MCF 10A (cell line): ENCODE results near the gene RPUSD3. TPM values are rescaled to one million over a fixed set of nuclear protein-coding genes. Genes with fewer than 3 reads are reported as not detected.

Experiments used
- Bru-seq: library from RNA; stranded (reverse); fragments of 400-500 nt; gene quantifications from one replicate; lab custom pipeline; 2021; lab: Mats Ljungman, UMichigan
- BruChase-seq, 2 experiments: library from RNA; stranded (reverse); fragments of 400-500 nt; gene quantifications; one replicate each; lab custom pipeline; 2021; lab: Mats Ljungman, UMichigan
- BruUV-seq: library from RNA; stranded (reverse); fragments of 400-500 nt; replicated peaks from 2 replicates; lab custom pipeline; 2021; lab: Mats Ljungman, UMichigan
- CTCF ChIA-PET: fragments of 300-600 bp; sonication (Branson Sonifier 250); formaldehyde crosslinking; extraction: SDS; loops from one replicate; lab custom pipeline; 2021; ENCODE audit warnings: antibody characterized with exemption, inconsistent platforms; lab: Yijun Ruan, JAX
- POLR2A ChIA-PET: fragments of 300-600, 350-650 bp; sonication (Branson Sonifier 250); formaldehyde crosslinking; extraction: SDS; loops from one replicate; lab custom pipeline; 2020; ENCODE audit warnings: antibody characterized with exemption, inconsistent platforms; lab: Yijun Ruan, JAX
- DNase-seq: peaks from one replicate; pipeline ENCODE4 v3.0.0-alpha.2; 2018; ENCODE audit not compliant: unreplicated experiment
- H3K27ac Mint-ChIP-seq: one replicate; pipeline ENCODE4 v1.8.0; 2022; ENCODE audit warnings: mild to moderate bottlenecking, low read depth, mixed read lengths; ENCODE audit not compliant: unreplicated experiment
- H3K27me3 Mint-ChIP-seq: one replicate; pipeline ENCODE4 v1.8.0; 2022; ENCODE audit warnings: mixed read lengths; ENCODE audit not compliant: insufficient read depth, unreplicated experiment
- H3K36me3 Mint-ChIP-seq: one replicate; pipeline ENCODE4 v1.8.0; 2022; ENCODE audit warnings: mild to moderate bottlenecking, moderate library complexity, mixed read lengths; ENCODE audit not compliant: insufficient read depth, unreplicated experiment
- H3K4me1 Mint-ChIP-seq: one replicate; pipeline ENCODE4 v1.8.0; 2022; ENCODE audit warnings: mixed read lengths; ENCODE audit not compliant: insufficient read depth, unreplicated experiment
- H3K4me3 Mint-ChIP-seq: one replicate; pipeline ENCODE4 v1.8.0; 2022; ENCODE audit warnings: mild to moderate bottlenecking, moderate library complexity, mixed read lengths; ENCODE audit not compliant: unreplicated experiment
- H3K9me3 Mint-ChIP-seq: one replicate; pipeline ENCODE4 v1.8.0; 2022; ENCODE audit warnings: mixed read lengths; ENCODE audit not compliant: unreplicated experiment
- CTCF ChIP-seq: fragments of 200-600 bp; IDR thresholded peaks from one replicate; pipeline ENCODE4 v1.8.0; 2022; ENCODE audit warnings: antibody characterized with exemption, mild to moderate bottlenecking; ENCODE audit not compliant: unreplicated experiment
- intact Hi-C: fragments of 100-400 bp; cut with micrococcal nuclease; formaldehyde crosslinking; loops from 2 replicates; pipeline ENCODE4 v1.14.1; 2022
- long read RNA-seq: library from polyadenylated mRNA; stranded (forward); transcript quantifications from one replicate; pipeline ENCODE4 v2.0.0, GENCODE V29; 2022
- total RNA-seq: library from RNA; stranded (reverse); gene quantifications from 2 replicates; pipeline ENCODE4 v1.2.3, GENCODE V29; 2022

Gene RPUSD3
- total RNA-seq = 40.3 and 40.7 TPM in 2 replicates
- Bru-seq, nascent RNA = percentile 63 among the genes with signal in this experiment
- percentile 64 among the genes with signal in this experiment for BruChase-seq, experiment 1, labeled RNA remaining after a 6-hour chase
- BruChase-seq, experiment 2, labeled RNA remaining after a 2-hour chase = percentile 68 among the genes with signal in this experiment
- long read RNA-seq, transcript RPUSD3-201 (9 exons, 1,225 nt) = major isoform, 85 of 111 reads
- long read RNA-seq, partial matches to known transcripts = 8 of 111 reads
- long read RNA-seq, other reads (novel, unspliced or antisense) = 14 of 111 reads

GRCh38 chr3:9843715-9844438, at the start of gene RPUSD3:
Gene RPUSD3, minus strand, starts transcription at chr3:9844008. Its CDS starts 18 bp downstream, at chr3:9843990.
- peak; percentile 95 for DNase-seq
- Mint-ChIP-seq H3K4me1 (peaks cover 14% of the 10 kb centered on the region), H3K27ac (peak within 1 kb of the TSS; percentile 92), H3K27me3 (no peaks in the 10 kb centered on the region), H3K36me3 (peaks cover 37% of the 10 kb centered on the region), H3K9me3 (no peaks in the 10 kb centered on the region), H3K4me3 (peak within 1 kb of the TSS; percentile 100)
- ChIA-PET POLR2A (interaction anchor here (0.7 to 4.6 kb wide), 34 partner anchors 9 to 298 kb away, joined by 3 to 29 read pairs (median 4); partner anchors contain the start of genes ARPC4, CRELD1, EMC3 and IL17RC), CTCF (interaction anchor here (0.6 to 1.5 kb wide), 8 partner anchors 16 to 239 kb away, joined by 3 to 7 read pairs (median 4); no protein-coding TSS in a partner anchor)
- TF ChIP-seq CTCF = no peak
- intact Hi-C loops = loop anchor here (10.0 kb wide), 1 partner anchor 441 kb away; no protein-coding TSS in a partner anchor
- BruUV-seq = TSS peak; percentile 27

DNA sequence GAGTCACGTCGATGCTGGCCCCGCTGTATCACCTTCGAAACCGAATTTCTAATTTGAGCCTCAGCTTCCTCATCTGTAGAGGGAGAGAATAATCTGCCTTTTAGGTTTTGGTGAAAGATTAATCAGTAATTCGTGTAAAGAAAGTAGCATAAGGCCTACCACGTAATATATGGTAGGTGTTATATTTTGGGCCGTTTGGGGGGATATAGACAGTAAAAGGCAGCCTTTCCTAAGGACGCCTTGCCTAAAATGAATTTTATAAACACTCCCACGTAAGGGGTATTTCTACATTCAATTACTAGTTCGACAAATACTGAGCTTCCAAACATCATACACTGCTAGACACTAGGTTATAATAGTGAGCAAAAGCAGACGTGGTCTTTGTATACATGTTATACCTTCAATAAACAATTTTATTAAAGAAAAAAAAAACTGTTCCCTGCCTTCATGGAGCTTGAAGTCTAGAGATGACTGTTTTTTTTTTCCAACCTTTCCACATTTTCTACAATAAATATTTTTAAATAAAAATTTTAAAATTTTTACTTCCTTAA, 47.3 kb upstream of the RPUSD3 start:
- no peak for TF ChIP-seq CTCF
- Mint-ChIP-seq H3K27ac (peak overlapping the region; percentile 98), H3K4me1 (peaks cover 45% of the 10 kb centered on the region), H3K9me3 (peaks cover 6% of the 10 kb centered on the region), H3K27me3 (no peaks in the 10 kb centered on the region), H3K4me3 (peak overlapping the region; percentile 91), H3K36me3 (peaks cover 57% of the 10 kb centered on the region)
- no peak for DNase-seq
- CTCF ChIA-PET = interaction anchor here (0.9 to 1.7 kb wide), 8 partner anchors 22 to 158 kb away, joined by 3 to 8 read pairs (median 4); no protein-coding TSS in a partner anchor
- BruUV-seq = TSS peak; percentile 60
- POLR2A ChIA-PET = interaction anchor here (0.6 to 4.4 kb wide), 23 partner anchors 9 to 1246 kb away, joined by 3 to 47 read pairs (median 5); partner anchors contain the start of genes CRELD1, IL17RC, IL17RE and RPUSD3
- intact Hi-C loops = no loop called here

GRCh38 chr3:9890249-9891071, 46.7 kb upstream of the RPUSD3 start, which contains the start of gene JAGN1:
Gene JAGN1, plus strand, starts transcription at chr3:9890610. Its CDS starts 113 bp downstream, at chr3:9890723.
- Mint-ChIP-seq H3K36me3 (peaks cover 57% of the 10 kb centered on the region), H3K4me1 (peaks cover 45% of the 10 kb centered on the region), H3K9me3 (peaks cover 6% of the 10 kb centered on the region), H3K27me3 (no peaks in the 10 kb centered on the region), H3K4me3 (peak within 1 kb of the TSS; percentile 91), H3K27ac (peak within 1 kb of the TSS; percentile 98)
- TF ChIP-seq CTCF = no peak
- ChIA-PET POLR2A (interaction anchor here (0.6 to 4.4 kb wide), 22 partner anchors 7 to 1247 kb away, joined by 3 to 47 read pairs (median 6); partner anchors contain the start of genes CRELD1, IL17RC, IL17RE and RPUSD3), CTCF (interaction anchor here (0.9 to 1.7 kb wide), 7 partner anchors 22 to 158 kb away, joined by 3 to 8 read pairs (median 3); no protein-coding TSS in a partner anchor)
- intact Hi-C loops = no loop called here
- DNase-seq = peak; percentile 90
- no TSS peak for BruUV-seq
